Fibroblast of gingiva (primary cell): ENCODE measurements around the gene SBF2.
A peak's percentile ranks its signal among the peaks of the same experiment; 100 is the strongest.
"Not testable (repeated sequence)": the region's sequence is repeated elsewhere in the genome, so short reads cannot be mapped to it uniquely, and the experiment has no call there.

Experiments
- DNase-seq: peaks from one replicate; pipeline ENCODE4 v3.0.0-alpha.2; 2011; ENCODE audit warnings: low read depth

SBF2 gene

GRCh38 chr11:10017050-10017449, 277.0 kb downstream of the SBF2 start:
- DNase-seq, result peak; percentile 60

DNA sequence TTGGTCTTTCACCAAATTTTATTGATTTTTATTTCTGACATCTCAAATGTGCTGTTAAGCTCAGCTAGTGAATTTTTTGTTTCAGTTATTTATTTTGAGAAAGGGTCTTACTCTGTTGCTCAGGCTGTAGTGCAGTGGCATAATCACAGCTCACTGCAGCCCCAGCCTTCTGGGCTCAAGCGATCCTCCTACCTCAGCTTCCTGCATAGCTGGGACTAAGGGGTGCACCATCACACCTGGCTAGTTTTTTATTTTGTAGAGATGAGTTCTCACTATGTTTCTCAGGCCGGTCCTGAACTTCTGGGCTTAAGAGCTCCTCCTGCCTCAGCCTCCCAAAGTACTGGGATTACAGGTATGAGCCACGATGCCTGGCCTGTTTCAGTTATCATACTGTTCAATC, 282.0 kb downstream of the SBF2 start:
- no peak for DNase-seq

- no peak for DNase-seq
Observed at GRCh38 chr11:10005955-10006525, 288.0 kb downstream of the SBF2 start.

DNA sequence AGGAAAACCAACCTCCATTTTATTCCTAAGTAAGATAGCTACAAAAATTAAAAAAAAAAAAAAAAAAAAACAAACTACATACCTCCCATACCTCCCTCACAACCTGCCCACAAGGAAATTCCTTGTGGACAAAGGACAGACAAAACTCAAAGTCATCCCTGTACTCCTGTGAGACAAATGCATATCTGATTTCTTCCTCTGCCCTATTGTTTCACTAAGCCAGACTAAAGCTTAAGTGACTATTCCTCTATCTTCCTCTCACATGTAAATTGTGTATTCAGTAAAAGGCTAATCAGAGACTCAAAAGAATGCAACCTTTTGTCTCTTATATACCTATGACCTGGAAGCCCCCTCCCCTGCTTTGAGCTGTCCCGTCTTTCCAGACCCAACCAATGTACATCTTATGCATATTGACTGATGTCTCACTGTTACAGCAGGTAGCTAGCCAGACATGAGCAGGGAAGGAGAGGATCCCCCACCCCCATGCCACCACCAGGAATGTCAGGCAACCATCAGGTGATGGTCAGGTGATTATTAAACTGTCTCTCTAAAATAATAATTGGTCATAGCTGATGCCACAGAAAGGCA, 289.4 kb downstream of the SBF2 start:
- no peak for DNase-seq

GRCh38 chr11:10002221-10002620, 291.8 kb downstream of the SBF2 start:
- DNase-seq, result no peak

DNA sequence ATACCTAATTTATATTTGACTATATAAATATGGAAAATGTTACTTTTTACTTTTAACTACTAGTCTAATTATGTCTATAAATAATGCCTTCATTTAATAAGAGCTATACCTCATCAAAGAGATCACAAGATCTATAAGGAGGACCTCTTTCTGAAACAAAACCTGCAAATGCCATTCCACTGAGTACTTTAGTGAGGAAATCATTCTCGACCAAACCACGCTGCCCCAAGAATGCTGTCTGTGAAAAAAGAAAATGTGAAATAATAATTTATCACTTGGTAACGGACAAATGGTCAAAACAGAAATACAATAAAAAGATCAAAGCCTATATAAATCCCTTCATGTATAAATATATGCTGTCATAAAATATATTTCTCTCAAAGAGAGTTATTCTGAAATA, 301.7 kb downstream of the SBF2 start:
- no peak for DNase-seq

- DNase-seq, result peak; percentile 51
Observed at GRCh38 chr11:9990221-9990973, 303.6 kb downstream of the SBF2 start.

GRCh38 chr11:9987303-9987702, 306.7 kb downstream of the SBF2 start:
- not testable (repeated sequence) for DNase-seq

GRCh38 chr11:9982796-9983579, 311.0 kb downstream of the SBF2 start:
- no peak for DNase-seq

DNA sequence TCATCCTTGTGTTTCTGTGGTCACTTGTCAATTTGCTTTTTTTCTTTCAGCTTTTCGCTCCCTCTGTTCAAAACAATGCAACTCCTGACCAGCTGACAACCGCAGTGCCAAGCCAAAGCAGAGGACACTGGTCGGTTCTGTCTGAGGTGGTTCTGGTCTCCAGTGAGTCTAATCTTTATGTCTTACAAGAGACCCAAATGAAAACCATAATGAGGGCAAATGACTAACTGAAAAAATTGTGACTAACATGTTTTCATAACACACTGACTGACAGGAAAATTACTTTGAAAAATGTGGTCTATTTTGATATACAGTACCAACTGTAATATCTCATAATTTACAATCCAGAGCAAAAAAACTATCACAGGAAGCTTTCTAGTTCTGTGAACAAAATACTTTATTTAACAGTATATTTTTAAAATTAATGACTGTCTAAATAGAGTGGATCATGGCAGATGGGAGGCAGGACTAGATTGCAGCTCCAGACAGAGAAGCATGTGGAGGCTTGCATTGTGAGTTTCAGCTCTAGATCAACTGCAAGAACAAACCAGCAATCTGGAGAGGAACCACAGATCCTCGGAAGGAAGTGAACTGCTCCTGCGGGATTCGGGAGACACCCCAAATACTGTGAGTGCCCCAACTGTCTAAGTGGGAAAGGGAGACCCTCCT, 311.8 kb downstream of the SBF2 start:
- peak; percentile 34 for DNase-seq

DNA sequence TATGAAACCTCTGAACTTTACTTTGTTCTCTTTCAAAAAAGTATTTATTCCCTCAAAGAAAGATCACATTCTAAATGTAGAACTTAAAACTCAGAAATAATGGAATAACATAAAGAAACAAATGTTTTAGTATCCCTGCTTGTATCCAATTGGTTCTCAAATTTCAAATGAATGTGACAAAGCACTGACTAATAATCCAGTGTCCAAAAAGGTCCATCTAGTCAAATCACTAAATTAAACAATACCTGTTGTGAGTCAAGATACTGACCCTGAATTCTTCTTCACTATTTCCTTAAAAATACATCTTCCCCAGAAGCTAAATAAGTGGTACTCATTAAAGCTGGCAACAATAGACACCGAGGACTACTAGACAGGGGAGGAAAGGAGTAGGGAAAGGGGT, 313.1 kb downstream of the SBF2 start:
- DNase-seq, result no peak

DNA sequence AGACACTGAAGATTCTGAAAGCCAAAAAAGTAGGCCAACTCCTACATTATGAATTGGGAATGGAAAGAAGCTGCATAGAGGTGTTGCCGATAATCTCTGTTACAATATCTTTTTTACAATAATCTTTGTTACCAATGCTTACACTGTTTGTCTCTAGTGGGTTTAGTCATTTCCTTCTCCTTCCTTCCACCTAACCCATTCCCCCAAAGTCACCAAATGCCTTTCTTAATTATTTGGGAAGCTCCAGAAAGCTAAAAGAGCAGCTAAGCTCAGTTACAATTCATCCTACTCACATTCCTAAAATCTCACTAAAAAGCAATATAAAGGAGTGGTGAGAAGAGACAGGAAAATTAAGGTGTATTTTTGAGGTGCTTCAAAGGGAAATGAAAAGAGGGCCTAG, 316.5 kb downstream of the SBF2 start:
- no peak for DNase-seq

- no peak for DNase-seq
Observed at GRCh38 chr11:9974375-9974774, 319.6 kb downstream of the SBF2 start.

DNA sequence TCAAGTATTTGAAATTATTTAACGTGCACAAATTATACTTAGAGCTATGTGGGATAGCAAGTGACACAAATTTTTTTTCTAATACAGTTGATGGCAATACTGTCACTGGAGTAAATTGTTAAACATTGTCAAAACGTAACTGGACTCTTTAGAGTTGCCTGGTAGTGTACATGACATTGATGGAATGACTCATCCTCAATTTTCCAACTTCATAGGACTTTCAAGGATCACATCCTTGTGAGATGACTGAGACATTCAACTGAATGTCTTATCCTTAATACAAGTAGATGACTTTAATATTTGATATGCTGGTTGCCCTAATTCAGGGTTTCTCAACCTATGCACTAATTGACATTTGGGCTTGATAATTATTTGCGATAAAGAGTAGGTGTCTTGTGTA, 320.1 kb downstream of the SBF2 start:
- no peak for DNase-seq

DNA sequence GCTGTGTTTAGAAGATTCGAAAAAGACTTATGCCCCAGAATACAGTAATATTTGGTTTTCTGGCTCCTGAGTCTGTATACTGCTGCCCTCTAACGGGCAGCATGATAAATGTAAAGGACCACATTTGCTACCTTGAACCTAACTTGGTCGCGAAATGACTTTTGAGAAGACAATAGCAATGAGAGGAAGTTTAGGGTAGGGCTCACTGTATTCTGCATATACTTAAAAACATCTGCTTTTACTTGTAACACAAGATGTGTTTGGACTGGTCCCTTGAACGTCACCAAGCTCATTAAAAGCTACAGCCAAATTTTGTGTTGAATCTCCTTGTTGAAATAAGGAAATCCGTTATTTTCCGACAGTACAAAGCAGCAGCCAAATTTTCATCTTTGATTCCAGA, 321.0 kb downstream of the SBF2 start:
- DNase-seq, result peak; percentile 84

- DNase-seq, result no peak
Observed at GRCh38 chr11:9971894-9972293, 322.1 kb downstream of the SBF2 start.

DNA sequence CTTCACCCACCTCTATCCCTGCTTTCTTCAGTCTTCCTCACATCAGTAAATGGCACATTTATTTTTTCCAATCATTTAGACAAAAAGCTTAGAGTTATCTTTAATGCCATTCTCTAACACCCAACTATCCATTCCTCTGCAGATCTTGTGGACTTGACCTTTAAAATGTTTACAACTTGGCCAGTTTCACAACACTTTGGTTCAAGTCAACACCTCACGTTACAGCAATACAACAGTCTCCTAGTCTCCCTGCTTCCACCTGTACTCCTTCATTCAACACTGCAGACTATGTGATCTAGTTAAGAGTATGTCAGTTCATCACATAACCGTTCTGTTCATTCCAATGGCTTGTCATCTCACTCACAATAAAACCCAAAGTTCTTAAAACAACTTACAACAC, 325.0 kb downstream of the SBF2 start:
- no peak for DNase-seq

- peak; percentile 13 for DNase-seq
Observed at GRCh38 chr11:9962722-9963121, 331.3 kb downstream of the SBF2 start.

DNA sequence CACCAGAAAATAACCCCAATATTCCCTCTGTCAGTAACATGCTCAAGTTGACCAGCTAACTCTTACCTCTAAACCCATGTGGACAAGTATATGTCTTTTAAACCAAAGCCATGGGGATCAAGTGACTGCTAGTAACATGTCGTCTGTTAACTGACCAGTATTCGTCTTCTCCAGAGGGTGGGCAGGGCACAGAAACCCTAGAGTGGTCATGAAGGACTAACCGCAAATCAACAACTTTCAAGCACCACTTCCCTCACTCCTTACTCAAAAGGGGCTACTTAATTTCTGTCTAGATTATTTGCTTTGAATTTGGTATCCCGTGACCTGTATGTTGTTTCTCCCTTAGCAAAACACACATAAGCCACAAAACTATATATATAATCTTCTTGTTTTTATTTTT, 336.9 kb downstream of the SBF2 start:
- DNase-seq, result no peak

DNA sequence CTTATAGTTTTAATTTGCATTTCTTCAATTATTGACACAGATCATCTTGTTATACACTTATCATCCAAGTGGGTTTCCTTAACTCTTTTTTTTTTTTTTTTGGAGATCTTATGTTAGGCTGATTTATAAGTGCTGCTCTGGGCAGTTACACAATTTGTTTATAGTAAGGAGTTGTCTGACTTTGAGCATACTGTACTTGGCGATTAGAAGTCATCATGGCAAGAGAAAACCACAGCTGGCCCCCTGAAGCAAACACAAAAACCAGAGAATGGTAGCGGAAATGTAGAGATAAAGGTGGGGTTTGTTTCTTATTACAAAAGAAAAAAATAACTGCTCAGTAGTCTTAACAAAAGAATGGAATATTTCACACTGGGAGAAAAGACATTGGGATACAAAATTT, 337.5 kb downstream of the SBF2 start:
- DNase-seq, result no peak

DNA sequence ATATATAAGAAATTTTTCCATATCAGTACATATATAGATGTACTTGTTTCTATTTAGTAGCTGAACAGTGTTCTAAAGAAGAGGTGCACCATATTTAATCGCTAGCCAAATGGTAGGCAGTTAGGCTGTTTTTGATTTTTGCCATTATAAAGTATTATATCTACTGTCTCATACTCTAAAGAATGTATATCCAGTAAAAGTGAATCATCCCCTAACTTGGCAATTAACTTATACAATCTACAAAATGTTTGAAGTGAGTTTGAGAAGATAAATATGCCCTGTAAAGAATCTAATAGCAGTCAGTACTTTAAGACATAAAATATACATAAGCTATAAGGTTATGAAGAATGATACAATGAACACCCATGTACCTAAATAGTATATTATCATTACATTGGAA, 338.6 kb downstream of the SBF2 start:
- DNase-seq, result no peak

- peak; percentile 98 for DNase-seq
Observed at GRCh38 chr11:9953994-9954626, 339.9 kb downstream of the SBF2 start.
